A673 (cell line): Measurements from ENCODE around the gene ABCF3. TPM values are rescaled to one million over a fixed set of nuclear protein-coding genes. Genes with fewer than 3 reads are reported as not detected.

Experiments used
- BruUV-seq: library from RNA; stranded (reverse); fragments of 400-500 nt; replicated peaks from 2 replicates; lab custom pipeline; 2021; lab: Mats Ljungman, UMichigan
- CTCF ChIA-PET: fragments of 300-600 bp; sonication (Branson Sonifier 250); formaldehyde crosslinking; loops from one replicate; lab custom pipeline; 2022; ENCODE audit warnings: antibody characterized with exemption; lab: Charles Lee
- POLR2A ChIA-PET: fragments of 300-600 bp; sonication (Branson Sonifier 250); formaldehyde crosslinking; loops from one replicate; lab custom pipeline; 2022; ENCODE audit warnings: antibody characterized with exemption; ENCODE audit not compliant: low non-redundant PET; lab: Charles Lee
- DNase-seq: peaks from one replicate; pipeline ENCODE4 v3.0.0-alpha.2; 2015; ENCODE audit warnings: low spot score
- H3K27ac ChIP-seq: fragments of 200-600 bp; sonication (generic); 2 replicates; pipeline ENCODE4 v1.5.1; 2016; ENCODE audit warnings: mixed run types, low read depth, mild to moderate bottlenecking, mixed read lengths, antibody characterized with exemption, low read length; ENCODE audit not compliant: poor library complexity, severe bottlenecking
- H3K27me3 ChIP-seq: fragments of 200-600 bp; sonication (generic); replicated peaks from 2 replicates; pipeline ENCODE4 v1.6.1; 2017; ENCODE audit warnings: mixed run types, low read depth, mild to moderate bottlenecking, mixed read lengths, antibody characterized with exemption, low read length; ENCODE audit not compliant: insufficient read depth, poor library complexity
- H3K36me3 ChIP-seq: fragments of 200-600 bp; sonication (generic); 2 replicates; pipeline ENCODE4 v1.6.1; 2016; ENCODE audit warnings: mixed run types, mild to moderate bottlenecking, mixed read lengths, antibody characterized with exemption, low read length; ENCODE audit not compliant: insufficient read depth, poor library complexity, severe bottlenecking
- H3K4me1 ChIP-seq: fragments of 200-600 bp; sonication (generic); 2 replicates; pipeline ENCODE4 v1.6.1; 2017; ENCODE audit warnings: mixed run types, mild to moderate bottlenecking, mixed read lengths, antibody characterized with exemption, low read length; ENCODE audit not compliant: insufficient read depth, poor library complexity, severe bottlenecking
- H3K4me3 ChIP-seq: fragments of 200-600 bp; sonication (generic); 2 replicates; pipeline ENCODE4 v1.5.1; 2016; ENCODE audit warnings: low read depth, mixed run types, mild to moderate bottlenecking, mixed read lengths, low read length; ENCODE audit not compliant: poor library complexity, severe bottlenecking
- H3K9me3 ChIP-seq: fragments of 200-600 bp; sonication (generic); 2 replicates; pipeline ENCODE4 v1.6.1; 2016; ENCODE audit warnings: mixed run types, low read depth, mild to moderate bottlenecking, mixed read lengths, antibody characterized with exemption, low read length; ENCODE audit not compliant: poor library complexity, severe bottlenecking
- EZH2 ChIP-seq: fragments of 200-600 bp; sonication (generic); IDR thresholded peaks from 2 replicates; pipeline ENCODE4 v1.6.1; 2017; ENCODE audit warnings: borderline replicate concordance, low read depth, mild to moderate bottlenecking, mixed read lengths, antibody characterized with exemption, low read length; ENCODE audit not compliant: poor library complexity, severe bottlenecking
- intact Hi-C: fragments of 100-400 bp; cut with micrococcal nuclease; formaldehyde crosslinking; loops from one replicate; pipeline ENCODE4 v1.10.0; 2022; ENCODE audit not compliant: unreplicated experiment
- total RNA-seq: library from RNA; stranded (reverse); gene quantifications from 2 replicates; pipeline ENCODE4 v1.2.3, GENCODE V29; 2021
- TF ChIP-seq, protein P1 (sequence below): fragments of 300-800, 200-600 bp; sonication (generic); conservative IDR thresholded peaks from 2 replicates; pipeline ENCODE4 v1.5.1; 2017; ENCODE audit warnings: low read depth, mild to moderate bottlenecking, antibody characterized with exemption, low read length, moderate library complexity, mixed read lengths

Gene ABCF3
- total RNA-seq, 1 experiment from 2014 or later = 65.1 TPM

DNA sequence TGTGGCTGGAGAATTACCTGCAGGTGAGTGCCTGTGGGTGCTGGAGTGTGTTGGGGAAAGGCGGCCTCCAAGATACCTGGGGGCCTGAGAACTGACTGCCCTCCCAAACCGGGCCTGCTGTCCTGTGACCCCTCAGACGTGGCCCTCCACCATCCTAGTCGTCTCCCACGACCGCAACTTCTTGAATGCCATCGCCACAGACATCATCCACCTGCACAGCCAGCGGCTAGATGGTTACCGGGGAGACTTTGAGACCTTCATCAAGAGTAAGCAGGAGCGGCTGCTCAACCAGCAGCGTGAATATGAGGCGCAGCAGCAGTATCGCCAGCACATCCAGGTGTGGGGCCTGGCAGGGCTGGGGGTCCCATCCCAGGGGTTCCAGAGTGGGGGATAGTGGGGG, 3.4 kb downstream of the ABCF3 start:
- H3K27me3 ChIP-seq = no peaks in the 10 kb centered on the region
- H3K4me1 ChIP-seq = peaks cover 9% of the 10 kb centered on the region
- TF ChIP-seq, protein P1, sequence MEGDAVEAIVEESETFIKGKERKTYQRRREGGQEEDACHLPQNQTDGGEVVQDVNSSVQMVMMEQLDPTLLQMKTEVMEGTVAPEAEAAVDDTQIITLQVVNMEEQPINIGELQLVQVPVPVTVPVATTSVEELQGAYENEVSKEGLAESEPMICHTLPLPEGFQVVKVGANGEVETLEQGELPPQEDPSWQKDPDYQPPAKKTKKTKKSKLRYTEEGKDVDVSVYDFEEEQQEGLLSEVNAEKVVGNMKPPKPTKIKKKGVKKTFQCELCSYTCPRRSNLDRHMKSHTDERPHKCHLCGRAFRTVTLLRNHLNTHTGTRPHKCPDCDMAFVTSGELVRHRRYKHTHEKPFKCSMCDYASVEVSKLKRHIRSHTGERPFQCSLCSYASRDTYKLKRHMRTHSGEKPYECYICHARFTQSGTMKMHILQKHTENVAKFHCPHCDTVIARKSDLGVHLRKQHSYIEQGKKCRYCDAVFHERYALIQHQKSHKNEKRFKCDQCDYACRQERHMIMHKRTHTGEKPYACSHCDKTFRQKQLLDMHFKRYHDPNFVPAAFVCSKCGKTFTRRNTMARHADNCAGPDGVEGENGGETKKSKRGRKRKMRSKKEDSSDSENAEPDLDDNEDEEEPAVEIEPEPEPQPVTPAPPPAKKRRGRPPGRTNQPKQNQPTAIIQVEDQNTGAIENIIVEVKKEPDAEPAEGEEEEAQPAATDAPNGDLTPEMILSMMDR = no peak
- TF ChIP-seq EZH2 = no peak
- ChIA-PET CTCF (no interaction called here), POLR2A (no interaction called here)
- intact Hi-C loops = no loop called here
- no peak overlapping the region for H3K4me3 ChIP-seq
- H3K27ac ChIP-seq = no peak overlapping the region
- H3K36me3 ChIP-seq = peaks cover 71% of the 10 kb centered on the region
- H3K9me3 ChIP-seq = no peaks in the 10 kb centered on the region
- no TSS peak for BruUV-seq
- DNase-seq = no peak

DNA sequence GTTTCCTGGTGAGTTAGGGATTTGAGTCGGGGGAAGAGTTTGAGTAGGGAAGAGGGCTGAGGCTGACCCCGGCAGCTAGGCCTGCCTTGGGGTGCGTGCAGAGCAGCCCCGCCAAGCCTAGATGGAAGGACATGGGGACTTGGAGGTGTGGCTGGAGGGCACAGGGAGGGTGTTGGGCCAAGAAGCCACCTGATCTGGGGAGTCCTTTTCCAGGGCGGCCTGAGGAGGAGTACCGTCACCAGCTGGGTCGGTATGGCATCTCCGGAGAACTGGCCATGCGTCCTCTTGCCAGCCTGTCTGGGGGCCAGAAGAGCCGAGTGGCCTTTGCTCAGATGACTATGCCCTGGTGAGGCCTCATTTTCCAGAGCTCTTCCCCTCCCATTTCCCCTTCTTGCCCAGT, 6.9 kb downstream of the ABCF3 start:
- BruUV-seq = no TSS peak
- TF ChIP-seq, protein P1 = no peak
- no peak for TF ChIP-seq EZH2
- DNase-seq = no peak
- H3K27me3 ChIP-seq = no peaks in the 10 kb centered on the region
- ChIA-PET POLR2A (no interaction called here), CTCF (no interaction called here)
- H3K36me3 ChIP-seq = peaks cover 68% of the 10 kb centered on the region
- H3K4me1 ChIP-seq = no peaks in the 10 kb centered on the region
- no peak overlapping the region for H3K27ac ChIP-seq
- intact Hi-C loops = no loop called here
- H3K9me3 ChIP-seq = no peaks in the 10 kb centered on the region
- H3K4me3 ChIP-seq = no peak overlapping the region

DNA sequence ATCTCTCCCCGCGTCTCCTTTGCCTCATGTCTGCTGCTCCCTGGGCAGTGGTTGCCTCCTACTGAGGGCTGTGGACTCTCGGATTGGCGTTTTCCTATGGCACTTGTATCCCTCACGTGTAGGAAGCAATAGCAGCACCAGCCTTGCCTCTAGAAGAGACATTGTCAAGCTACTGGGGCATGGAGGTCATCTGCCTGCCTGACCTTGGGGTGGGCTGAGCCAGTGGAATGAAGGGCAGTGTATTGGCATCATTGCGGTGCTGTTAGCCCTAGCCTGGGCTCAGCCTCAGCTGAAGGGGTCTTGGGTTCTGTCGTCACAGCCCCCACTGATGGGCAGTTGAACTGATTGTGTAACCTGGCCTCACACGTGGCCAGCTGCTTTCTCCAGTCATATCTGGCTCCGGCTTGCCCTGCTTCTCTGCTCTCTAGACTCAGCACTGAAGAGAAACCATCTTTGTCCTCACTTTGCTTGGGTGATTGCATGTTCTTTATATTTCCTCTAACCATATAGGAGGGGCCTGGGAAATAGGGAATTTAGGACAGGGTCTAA, 8.1 kb downstream of the ABCF3 start:
- no peaks in the 10 kb centered on the region for H3K27me3 ChIP-seq
- BruUV-seq = no TSS peak
- TF ChIP-seq, protein P1 = no peak
- no peak for TF ChIP-seq EZH2
- POLR2A ChIA-PET = no interaction called here
- H3K9me3 ChIP-seq = no peaks in the 10 kb centered on the region
- H3K4me3 ChIP-seq = no peak overlapping the region
- H3K4me1 ChIP-seq = no peaks in the 10 kb centered on the region
- no peak overlapping the region for H3K27ac ChIP-seq
- DNase-seq = no peak
- peaks cover 56% of the 10 kb centered on the region for H3K36me3 ChIP-seq
- CTCF ChIA-PET = no interaction called here
- intact Hi-C loops = no loop called here
